T-helper 2 cell treated with Interferon-gamma antibody and Interleukin-4, amounts not matched to agents 5 μg/mL and 100 μg/mL, for 36 hours (primary cell): ENCODE measurements around the gene MTMR3.
"Not testable (repeated sequence)": the region's sequence is repeated elsewhere in the genome, so short reads cannot be mapped to it uniquely, and the experiment has no call there.

ENCODE experiments used
- DNase-seq: peaks from one replicate; pipeline ENCODE4 v3.0.0; 2021; ENCODE audit warnings: low spot score
- H3K27ac Mint-ChIP-seq: one replicate; pipeline ENCODE4 v1.8.0; 2021; ENCODE audit warnings: mild to moderate bottlenecking, mixed read lengths
- H3K27me3 Mint-ChIP-seq: one replicate; pipeline ENCODE4 v1.8.0; 2021; ENCODE audit warnings: low read depth, mixed read lengths
- H3K36me3 Mint-ChIP-seq: one replicate; pipeline ENCODE4 v1.8.0; 2021; ENCODE audit warnings: low read depth, mixed read lengths
- H3K4me1 Mint-ChIP-seq: one replicate; pipeline ENCODE4 v1.8.0; 2021; ENCODE audit warnings: low read depth, mixed read lengths
- H3K4me3 Mint-ChIP-seq: one replicate; pipeline ENCODE4 v1.8.0; 2022; ENCODE audit warnings: mild to moderate bottlenecking, moderate library complexity, mixed read lengths
- H3K9me3 Mint-ChIP-seq: one replicate; pipeline ENCODE4 v1.8.0; 2021; ENCODE audit warnings: mixed read lengths

Gene MTMR3

GRCh38 chr22:30045494-30045887 is 162.5 kb downstream of the MTMR3 start:
- Mint-ChIP-seq H3K36me3 (no peaks in the 10 kb centered on the region), H3K27ac (no peak overlapping the region), H3K4me3 (no peak overlapping the region), H3K9me3 (no peaks in the 10 kb centered on the region), H3K27me3 (peaks cover 2% of the 10 kb centered on the region), H3K4me1 (peaks cover 12% of the 10 kb centered on the region)
- no peak for DNase-seq

GRCh38 chr22:30045901-30046715 is 163.1 kb downstream of the MTMR3 start:
- H3K36me3 Mint-ChIP-seq = no peaks in the 10 kb centered on the region
- no peak overlapping the region for H3K4me3 Mint-ChIP-seq
- H3K4me1 Mint-ChIP-seq = peaks cover 12% of the 10 kb centered on the region
- H3K9me3 Mint-ChIP-seq = no peaks in the 10 kb centered on the region
- no peak for DNase-seq
- peaks cover 2% of the 10 kb centered on the region for H3K27me3 Mint-ChIP-seq
- no peak overlapping the region for H3K27ac Mint-ChIP-seq

GRCh38 chr22:30046716-30047363 is 163.9 kb downstream of the MTMR3 start:
- peaks cover 1% of the 10 kb centered on the region for H3K27me3 Mint-ChIP-seq
- H3K9me3 Mint-ChIP-seq = no peaks in the 10 kb centered on the region
- H3K36me3 Mint-ChIP-seq = no peaks in the 10 kb centered on the region
- H3K4me3 Mint-ChIP-seq = peak overlapping the region; percentile 39
- no peak for DNase-seq
- H3K4me1 Mint-ChIP-seq = peaks cover 12% of the 10 kb centered on the region
- peak overlapping the region; percentile 64 for H3K27ac Mint-ChIP-seq

- H3K9me3 Mint-ChIP-seq = no peaks in the 10 kb centered on the region
- no peaks in the 10 kb centered on the region for H3K36me3 Mint-ChIP-seq
- peak overlapping the region; percentile 39 for H3K4me3 Mint-ChIP-seq
- DNase-seq = no peak
- H3K27ac Mint-ChIP-seq = peak overlapping the region; percentile 64
- H3K4me1 Mint-ChIP-seq = peaks cover 12% of the 10 kb centered on the region
- H3K27me3 Mint-ChIP-seq = no peaks in the 10 kb centered on the region
Observed at GRCh38 chr22:30047364-30047738, 164.4 kb downstream of the MTMR3 start.

GRCh38 chr22:30048681-30049080 is 165.7 kb downstream of the MTMR3 start:
- H3K9me3 Mint-ChIP-seq = no peaks in the 10 kb centered on the region
- H3K36me3 Mint-ChIP-seq = no peaks in the 10 kb centered on the region
- H3K4me3 Mint-ChIP-seq = no peak overlapping the region
- H3K4me1 Mint-ChIP-seq = peaks cover 12% of the 10 kb centered on the region
- no peak overlapping the region for H3K27ac Mint-ChIP-seq
- DNase-seq = no peak
- H3K27me3 Mint-ChIP-seq = no peaks in the 10 kb centered on the region

- H3K36me3 Mint-ChIP-seq = peaks cover 4% of the 10 kb centered on the region
- peaks cover 2% of the 10 kb centered on the region for H3K27me3 Mint-ChIP-seq
Observed at GRCh38 chr22:30054067-30054763, 171.2 kb downstream of the MTMR3 start.

GRCh38 chr22:30054764-30055069 is 171.7 kb downstream of the MTMR3 start:
- H3K9me3 Mint-ChIP-seq = peaks cover 13% of the 10 kb centered on the region
- no peak overlapping the region for H3K4me3 Mint-ChIP-seq
- H3K27me3 Mint-ChIP-seq = peaks cover 2% of the 10 kb centered on the region
- no peak for DNase-seq
- no peak overlapping the region for H3K27ac Mint-ChIP-seq
- no peaks in the 10 kb centered on the region for H3K4me1 Mint-ChIP-seq
- H3K36me3 Mint-ChIP-seq = peaks cover 5% of the 10 kb centered on the region

More at GRCh38 chr22:30054067-30054763, 171.2 kb downstream of the MTMR3 start:
- H3K9me3 Mint-ChIP-seq = peaks cover 9% of the 10 kb centered on the region
- H3K4me3 Mint-ChIP-seq = no peak overlapping the region
- no peak for DNase-seq
- no peaks in the 10 kb centered on the region for H3K4me1 Mint-ChIP-seq
- no peak overlapping the region for H3K27ac Mint-ChIP-seq

- no peak overlapping the region for H3K4me3 Mint-ChIP-seq
- H3K36me3 Mint-ChIP-seq = peaks cover 5% of the 10 kb centered on the region
- H3K4me1 Mint-ChIP-seq = no peaks in the 10 kb centered on the region
- H3K9me3 Mint-ChIP-seq = peaks cover 13% of the 10 kb centered on the region
- no peak overlapping the region for H3K27ac Mint-ChIP-seq
- H3K27me3 Mint-ChIP-seq = peaks cover 2% of the 10 kb centered on the region
- DNase-seq = no peak
Observed at GRCh38 chr22:30056015-30056414, 173.0 kb downstream of the MTMR3 start.

- Mint-ChIP-seq H3K9me3 (peaks cover 13% of the 10 kb centered on the region), H3K36me3 (peaks cover 5% of the 10 kb centered on the region), H3K4me3 (no peak overlapping the region), H3K27ac (no peak overlapping the region), H3K4me1 (no peaks in the 10 kb centered on the region), H3K27me3 (peaks cover 2% of the 10 kb centered on the region)
- no peak for DNase-seq
Observed at GRCh38 chr22:30057375-30057774, 174.4 kb downstream of the MTMR3 start.

GRCh38 chr22:30059346-30060020 is 176.5 kb downstream of the MTMR3 start:
- peaks cover 28% of the 10 kb centered on the region for H3K9me3 Mint-ChIP-seq
- not testable (repeated sequence) for H3K36me3 Mint-ChIP-seq, DNase-seq, H3K4me3 Mint-ChIP-seq, H3K27me3 Mint-ChIP-seq, H3K4me1 Mint-ChIP-seq, H3K27ac Mint-ChIP-seq

GRCh38 chr22:30061094-30061493 is 178.1 kb downstream of the MTMR3 start:
- H3K27me3 Mint-ChIP-seq, H3K27ac Mint-ChIP-seq, H3K4me1 Mint-ChIP-seq, H3K4me3 Mint-ChIP-seq, H3K36me3 Mint-ChIP-seq, DNase-seq: not testable (repeated sequence)
- H3K9me3 Mint-ChIP-seq = peaks cover 32% of the 10 kb centered on the region

- peaks cover 26% of the 10 kb centered on the region for H3K9me3 Mint-ChIP-seq
- no peak overlapping the region for H3K4me3 Mint-ChIP-seq
- H3K36me3 Mint-ChIP-seq = peaks cover 1% of the 10 kb centered on the region
Observed at GRCh38 chr22:30062259-30062658, 179.3 kb downstream of the MTMR3 start.

GRCh38 chr22:30062950-30063349 is 180.0 kb downstream of the MTMR3 start:
- Mint-ChIP-seq H3K36me3 (peaks cover 1% of the 10 kb centered on the region), H3K27me3 (peaks cover 8% of the 10 kb centered on the region), H3K4me3 (no peak overlapping the region), H3K9me3 (peaks cover 23% of the 10 kb centered on the region), H3K4me1 (no peaks in the 10 kb centered on the region), H3K27ac (no peak overlapping the region)
- no peak for DNase-seq

More at GRCh38 chr22:30062259-30062658, 179.3 kb downstream of the MTMR3 start:
- Mint-ChIP-seq H3K27me3 (peaks cover 8% of the 10 kb centered on the region), H3K27ac (no peak overlapping the region), H3K4me1 (no peaks in the 10 kb centered on the region)
- DNase-seq = no peak

- Mint-ChIP-seq H3K4me1 (no peaks in the 10 kb centered on the region), H3K27ac (no peak overlapping the region), H3K27me3 (peaks cover 8% of the 10 kb centered on the region), H3K9me3 (peaks cover 23% of the 10 kb centered on the region), H3K36me3 (peaks cover 1% of the 10 kb centered on the region), H3K4me3 (no peak overlapping the region)
- DNase-seq = no peak
Observed at GRCh38 chr22:30064172-30064571, 181.2 kb downstream of the MTMR3 start.
